ENCODE data around the gene SEC14L3.

Gene SEC14L3

DNA sequence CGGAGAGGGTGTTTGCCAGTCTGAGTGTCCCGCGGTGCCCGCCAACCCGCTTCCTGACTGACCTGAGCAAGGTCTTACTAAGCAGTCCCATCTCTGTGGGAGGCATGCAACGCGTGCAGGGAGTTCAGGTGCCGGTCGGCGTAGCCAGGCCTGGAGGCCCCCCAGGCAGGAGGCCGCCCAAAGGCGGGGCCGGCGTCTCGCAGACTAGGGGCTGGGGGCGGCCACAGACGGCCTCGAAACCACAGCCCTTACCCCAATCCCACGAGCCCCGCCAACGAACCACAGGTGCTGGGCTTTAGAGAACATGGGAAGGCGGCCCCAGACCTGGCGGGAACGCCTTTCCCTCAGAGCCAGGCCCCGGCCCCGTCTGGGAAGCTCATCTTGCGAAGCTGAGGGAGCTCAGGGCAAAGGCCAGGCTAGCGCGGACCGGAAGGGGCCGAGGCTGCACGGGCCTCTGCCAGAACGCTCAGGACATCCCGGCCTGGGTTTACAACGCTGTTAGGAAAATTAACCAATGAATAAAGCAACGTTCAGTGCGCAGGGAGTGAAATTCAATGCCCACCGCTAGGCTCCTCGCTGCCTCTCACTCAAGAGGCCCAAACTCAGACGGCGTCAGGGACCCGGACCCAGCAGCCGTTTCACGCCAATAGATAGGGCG is 48.4 kb downstream of the SEC14L3 start:
- no peak for DNase-seq (ENCODE audit: low read depth)

DNA sequence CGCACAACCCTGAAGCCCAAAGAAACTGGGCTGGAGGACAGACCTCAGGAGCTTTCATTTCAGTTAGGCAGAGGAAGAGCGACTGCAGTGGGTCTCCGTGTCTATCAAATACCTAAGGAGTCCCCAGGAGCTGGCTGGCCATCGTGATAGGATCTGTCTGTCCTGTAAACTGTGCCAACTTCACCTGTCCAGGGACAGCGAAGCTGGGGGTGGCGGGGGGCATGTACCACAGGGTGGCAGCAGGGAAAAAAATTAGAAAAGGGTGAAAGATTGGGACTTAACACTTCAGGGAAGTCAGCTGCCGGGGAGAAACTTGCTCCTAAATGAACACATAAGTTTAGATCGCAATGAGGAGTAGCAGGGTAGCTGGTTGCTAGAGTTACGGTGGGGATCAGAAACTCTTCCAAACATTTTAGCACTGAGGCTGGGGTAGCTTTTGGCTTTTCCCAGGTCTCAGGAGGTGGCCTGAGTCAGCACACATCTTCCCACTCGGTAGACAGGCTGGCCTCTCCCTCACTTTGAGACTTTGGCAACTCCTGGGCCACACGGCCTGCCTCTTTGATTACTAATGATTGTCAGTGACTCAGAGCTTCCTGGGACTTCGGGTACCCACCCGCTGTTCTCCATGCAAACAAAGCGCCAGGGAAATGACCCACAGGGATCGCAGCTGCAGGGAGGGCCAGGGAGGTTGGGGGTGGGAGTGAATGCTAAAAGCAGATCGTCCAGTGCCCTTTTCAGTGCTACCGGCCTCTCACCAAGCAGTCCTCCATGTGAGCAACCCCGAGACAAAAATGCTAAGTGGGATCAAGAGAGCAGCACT is 49.1 kb downstream of the SEC14L3 start:
- DNase-seq (ENCODE audit: low read depth): peak; percentile 91

GRCh38 chr22:30421695-30422480 is 49.9 kb downstream of the SEC14L3 start:
- no peak for DNase-seq (ENCODE audit: low read depth)

DNA sequence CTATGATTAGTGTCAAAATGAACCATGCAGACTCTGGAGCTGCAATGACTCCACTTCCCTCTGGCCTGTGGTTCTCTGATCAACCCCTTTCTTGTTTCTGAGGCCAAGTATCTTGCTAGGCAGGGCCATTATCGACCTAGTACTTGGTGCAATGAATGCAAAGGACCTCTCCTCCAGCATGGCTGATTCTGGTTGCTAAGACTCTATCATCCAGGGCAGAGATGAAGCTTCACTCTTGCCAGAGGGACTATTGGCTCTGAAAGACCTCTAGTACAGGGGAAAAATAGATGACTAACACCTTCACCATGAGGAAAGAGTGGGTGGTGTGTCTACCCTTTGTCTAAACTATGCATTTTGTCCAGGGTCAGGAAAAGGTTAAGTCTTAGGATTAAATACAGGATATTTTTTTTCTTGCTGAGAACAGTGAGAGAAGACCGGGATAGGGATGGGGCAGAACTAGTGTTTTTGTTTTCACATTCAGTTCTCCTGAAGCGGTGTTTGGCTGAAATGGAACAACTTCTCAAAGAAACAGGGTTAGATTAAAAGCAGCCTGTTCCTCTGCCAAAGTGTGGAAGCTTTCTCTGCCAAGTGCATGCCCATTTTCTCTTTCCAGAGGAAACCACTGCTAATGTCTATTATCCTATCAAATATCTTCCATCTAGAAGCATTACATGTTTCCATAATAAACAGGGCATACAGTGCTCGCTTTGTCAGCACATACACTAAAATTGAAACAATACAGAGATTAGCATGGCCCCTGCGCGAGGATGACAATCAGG is 51.3 kb downstream of the SEC14L3 start:
- no peak for DNase-seq (ENCODE audit: low read depth)

DNA sequence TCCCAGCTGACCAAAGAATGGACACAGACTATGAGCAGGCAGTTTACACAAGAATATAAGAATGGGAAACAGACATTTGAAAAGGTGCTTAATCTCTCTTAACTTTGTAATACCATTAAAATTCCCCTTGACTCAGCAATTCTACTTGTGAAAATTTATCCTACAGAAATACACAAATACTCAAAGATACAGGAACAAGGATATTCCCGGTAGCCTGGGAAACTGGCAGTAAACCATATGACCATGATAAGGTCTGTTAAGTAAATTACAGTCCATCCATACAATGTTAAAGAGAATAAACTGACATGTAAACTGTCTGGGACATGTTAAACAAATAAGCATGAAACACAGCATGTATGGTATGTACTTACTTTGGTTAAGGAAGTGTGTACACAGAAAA is 55.0 kb downstream of the SEC14L3 start:
- DNase-seq (ENCODE audit: low read depth): no peak

DNA sequence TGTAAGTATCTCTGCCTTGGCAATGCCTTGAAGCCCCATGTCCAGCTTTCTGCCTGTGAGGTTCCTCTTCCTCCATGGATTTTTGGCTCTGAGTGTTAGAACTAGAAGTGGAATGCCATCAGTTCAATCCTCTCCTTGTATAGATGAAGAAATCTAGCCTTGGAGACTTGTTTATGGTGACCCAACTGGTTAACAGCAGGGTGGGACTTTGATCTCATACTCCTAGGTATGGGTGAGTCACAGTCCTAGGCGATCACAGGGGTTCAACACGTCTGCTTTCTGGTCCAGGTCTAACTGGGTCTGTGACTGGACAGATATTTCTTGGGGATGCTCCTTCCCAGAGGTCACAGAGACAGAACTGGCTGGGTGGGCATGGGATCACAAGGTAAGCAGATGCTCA is 55.4 kb downstream of the SEC14L3 start:
- no peak for DNase-seq (ENCODE audit: low read depth)

DNA sequence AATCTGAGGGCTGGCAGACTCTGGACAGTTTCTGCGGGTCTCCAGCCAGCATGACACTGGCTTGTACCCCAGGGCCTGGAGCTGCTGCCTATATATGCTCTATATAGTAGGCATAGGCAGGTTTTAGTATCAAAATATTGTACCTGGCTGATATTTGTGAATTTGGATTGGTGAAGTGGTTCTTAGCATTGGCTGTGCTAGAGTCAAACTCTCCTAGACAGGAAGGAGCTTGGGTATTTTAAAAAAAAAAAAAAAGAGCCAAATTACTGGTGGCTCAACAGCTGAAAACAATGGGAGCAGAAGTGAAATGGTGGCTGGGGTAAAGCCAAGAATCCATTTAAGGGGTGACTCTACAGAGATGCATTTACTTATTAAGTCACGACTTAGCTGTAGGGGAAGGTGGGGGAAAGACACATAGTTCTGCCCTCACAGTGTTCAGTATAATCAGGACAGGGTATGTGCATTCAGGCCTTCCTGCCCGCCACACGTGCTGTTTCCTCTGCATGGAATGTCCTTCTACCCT is 57.2 kb downstream of the SEC14L3 start:
- DNase-seq (ENCODE audit: low read depth): no peak

DNA sequence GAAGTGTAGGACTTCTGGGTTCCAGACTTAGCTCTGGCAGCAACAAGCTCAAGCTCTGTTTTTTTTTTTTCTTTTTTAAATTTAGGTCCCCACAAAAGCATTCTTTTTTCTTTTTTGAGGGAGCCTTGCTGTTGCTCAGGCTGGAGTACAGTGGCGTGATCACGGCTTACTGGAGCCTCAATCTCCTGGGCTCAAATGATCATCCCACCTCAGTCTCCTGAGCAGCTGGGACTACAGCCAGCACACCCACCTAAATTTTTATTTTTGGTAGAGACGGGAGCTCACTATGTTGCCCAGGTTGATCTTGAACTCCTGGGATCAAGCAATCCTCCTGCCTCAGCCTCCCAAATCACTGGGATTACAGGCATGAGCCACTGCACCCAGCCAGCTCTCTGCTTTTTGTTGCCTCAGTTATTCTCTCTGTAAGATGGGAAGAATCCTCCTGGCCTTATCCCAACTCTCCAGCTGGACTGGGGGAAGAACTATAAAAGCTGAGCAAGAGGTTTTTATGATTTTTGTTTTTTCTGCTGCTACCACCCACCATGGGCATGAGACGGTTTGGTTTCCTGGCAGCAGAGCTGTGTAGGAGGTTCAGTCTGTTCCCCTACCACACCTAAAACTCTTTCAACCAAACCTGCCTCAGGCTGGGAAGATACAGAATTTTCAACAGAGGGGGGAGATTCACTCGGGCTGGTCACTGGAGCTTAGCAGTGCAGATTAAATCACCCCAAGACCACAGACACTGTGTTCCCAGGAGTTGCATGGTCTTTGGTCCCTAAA is 57.9 kb downstream of the SEC14L3 start:
- no peak for DNase-seq (ENCODE audit: low read depth)

DNA sequence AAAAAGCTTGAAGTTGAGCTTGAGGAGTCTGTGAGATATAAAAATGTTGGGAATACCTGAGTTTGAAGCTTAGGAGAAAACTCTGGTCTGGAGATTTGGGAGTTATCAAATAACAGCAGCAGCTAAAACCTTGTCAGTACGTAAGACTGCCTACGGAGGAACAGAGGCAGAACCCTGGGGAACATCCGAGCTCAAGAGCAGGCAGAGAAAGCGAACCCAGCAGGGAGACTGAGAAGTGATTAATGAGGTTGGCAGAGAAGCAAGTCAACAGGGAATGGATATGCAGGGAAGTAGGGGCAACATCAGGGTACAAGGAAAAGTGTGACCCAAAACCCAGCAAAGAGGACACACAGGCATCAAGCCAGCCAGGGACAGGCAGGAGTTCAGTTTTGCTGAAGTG is 58.8 kb downstream of the SEC14L3 start:
- DNase-seq (ENCODE audit: low read depth): no peak

GRCh38 chr22:30411780-30412179 is 60.0 kb downstream of the SEC14L3 start:
- DNase-seq (ENCODE audit: low read depth): no peak
